D721Med (cell line): ENCODE measurements around the gene AMH.

Source experiments
- DNase-seq: peaks from one replicate; pipeline ENCODE4 v3.0.0; 2011; ENCODE audit warnings: low spot score; ENCODE audit not compliant: insufficient read length
- FAIRE-seq: peaks from 2 replicates; lab custom pipeline; 2011; peaks lifted over from hg19 to GRCh38; lab: Jason Lieb, UNC
- TF ChIP-seq, protein P1 (sequence below): IDR thresholded peaks from 2 replicates; pipeline ENCODE4 v1.5.1; 2012; ENCODE audit warnings: mild to moderate bottlenecking, control low read depth; ENCODE audit not compliant: insufficient read depth; ENCODE audit errors: missing control alignments

Gene AMH

DNA sequence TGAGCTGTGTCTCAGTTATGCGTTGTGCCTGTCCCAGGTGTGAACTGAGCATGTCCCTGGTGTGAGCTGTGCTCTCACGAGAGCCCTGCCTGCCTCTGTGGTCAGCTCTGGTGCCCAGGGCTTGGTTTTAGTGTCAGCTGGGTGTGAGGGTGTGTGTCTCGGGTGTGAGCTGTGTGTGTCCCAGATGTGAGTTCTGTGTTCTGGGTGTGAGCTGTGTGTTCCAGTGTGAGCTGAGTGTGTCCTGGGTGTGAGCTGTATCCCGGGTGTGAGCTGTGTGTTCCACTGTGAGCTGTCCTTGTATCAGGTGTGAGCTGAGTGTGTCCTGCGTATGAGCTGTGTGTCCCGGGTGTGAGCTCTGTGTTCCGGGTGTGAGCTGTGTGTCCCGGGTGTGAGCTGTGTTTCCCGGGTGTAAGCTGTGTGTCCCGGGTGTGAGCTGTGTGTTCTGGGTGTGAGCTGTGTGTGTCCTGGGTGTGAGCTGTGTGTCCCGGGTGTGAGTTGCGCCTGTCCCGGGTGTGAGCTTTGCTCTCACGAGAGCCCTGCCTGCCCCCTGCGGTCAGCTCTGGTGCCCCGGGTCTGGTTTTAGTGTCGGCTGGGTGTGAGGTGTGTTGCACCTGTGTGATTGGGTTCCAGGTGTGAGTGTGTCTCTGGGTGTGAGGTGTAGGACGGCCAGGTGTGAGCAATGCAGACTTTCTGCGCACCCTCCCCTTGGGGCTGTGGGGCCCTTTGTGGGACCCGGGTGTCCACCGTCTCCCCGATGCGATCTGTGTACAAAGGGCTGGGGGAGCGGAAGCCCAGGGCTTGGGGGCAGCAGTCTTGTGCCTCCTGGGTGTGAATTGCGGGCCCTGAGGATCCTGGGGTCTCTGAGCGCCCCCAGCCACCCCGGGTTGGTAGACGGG lies 39.9 kb downstream of the AMH start:
- FAIRE-seq (no peak), DNase-seq (no peak)
- TF ChIP-seq, protein P1, sequence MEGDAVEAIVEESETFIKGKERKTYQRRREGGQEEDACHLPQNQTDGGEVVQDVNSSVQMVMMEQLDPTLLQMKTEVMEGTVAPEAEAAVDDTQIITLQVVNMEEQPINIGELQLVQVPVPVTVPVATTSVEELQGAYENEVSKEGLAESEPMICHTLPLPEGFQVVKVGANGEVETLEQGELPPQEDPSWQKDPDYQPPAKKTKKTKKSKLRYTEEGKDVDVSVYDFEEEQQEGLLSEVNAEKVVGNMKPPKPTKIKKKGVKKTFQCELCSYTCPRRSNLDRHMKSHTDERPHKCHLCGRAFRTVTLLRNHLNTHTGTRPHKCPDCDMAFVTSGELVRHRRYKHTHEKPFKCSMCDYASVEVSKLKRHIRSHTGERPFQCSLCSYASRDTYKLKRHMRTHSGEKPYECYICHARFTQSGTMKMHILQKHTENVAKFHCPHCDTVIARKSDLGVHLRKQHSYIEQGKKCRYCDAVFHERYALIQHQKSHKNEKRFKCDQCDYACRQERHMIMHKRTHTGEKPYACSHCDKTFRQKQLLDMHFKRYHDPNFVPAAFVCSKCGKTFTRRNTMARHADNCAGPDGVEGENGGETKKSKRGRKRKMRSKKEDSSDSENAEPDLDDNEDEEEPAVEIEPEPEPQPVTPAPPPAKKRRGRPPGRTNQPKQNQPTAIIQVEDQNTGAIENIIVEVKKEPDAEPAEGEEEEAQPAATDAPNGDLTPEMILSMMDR = no peak

DNA sequence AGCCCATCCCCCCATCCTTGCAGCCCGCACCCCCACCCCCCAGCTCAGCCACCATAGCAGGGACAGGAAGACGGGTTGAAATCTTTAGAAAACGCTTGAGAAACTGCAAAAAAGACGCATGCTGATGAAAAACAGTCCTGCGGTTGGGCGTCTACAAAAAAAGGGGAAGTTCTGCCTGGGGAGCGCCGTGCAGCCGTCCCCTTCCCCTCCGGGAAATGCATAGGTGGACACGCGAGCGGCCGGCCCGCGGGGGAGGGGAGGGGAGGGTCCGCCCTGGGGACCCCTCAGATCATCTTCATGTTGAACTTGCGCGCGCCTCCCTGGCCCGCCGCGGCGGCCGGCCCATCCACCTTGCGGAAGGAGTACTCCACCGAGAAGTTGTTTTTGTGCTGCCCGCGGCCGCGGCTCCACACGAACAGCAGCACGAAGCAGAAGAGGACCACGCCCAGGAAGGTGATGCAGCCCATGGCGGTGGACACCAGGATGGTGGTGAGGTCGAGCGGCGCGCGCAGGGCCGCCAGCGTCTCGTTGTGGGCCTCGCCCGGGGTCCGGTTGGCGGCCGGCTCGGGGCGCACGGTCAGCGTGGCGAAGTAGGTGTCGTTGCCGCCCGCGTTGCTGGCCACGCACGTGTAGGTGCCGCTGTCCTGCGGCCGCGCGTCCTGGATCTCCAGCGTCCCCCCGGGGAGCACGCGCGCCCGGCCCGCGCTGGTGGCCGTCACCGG lies 40.8 kb downstream of the AMH start:
- FAIRE-seq (no peak), DNase-seq (no peak)
- TF ChIP-seq, protein P1 = no peak

DNA sequence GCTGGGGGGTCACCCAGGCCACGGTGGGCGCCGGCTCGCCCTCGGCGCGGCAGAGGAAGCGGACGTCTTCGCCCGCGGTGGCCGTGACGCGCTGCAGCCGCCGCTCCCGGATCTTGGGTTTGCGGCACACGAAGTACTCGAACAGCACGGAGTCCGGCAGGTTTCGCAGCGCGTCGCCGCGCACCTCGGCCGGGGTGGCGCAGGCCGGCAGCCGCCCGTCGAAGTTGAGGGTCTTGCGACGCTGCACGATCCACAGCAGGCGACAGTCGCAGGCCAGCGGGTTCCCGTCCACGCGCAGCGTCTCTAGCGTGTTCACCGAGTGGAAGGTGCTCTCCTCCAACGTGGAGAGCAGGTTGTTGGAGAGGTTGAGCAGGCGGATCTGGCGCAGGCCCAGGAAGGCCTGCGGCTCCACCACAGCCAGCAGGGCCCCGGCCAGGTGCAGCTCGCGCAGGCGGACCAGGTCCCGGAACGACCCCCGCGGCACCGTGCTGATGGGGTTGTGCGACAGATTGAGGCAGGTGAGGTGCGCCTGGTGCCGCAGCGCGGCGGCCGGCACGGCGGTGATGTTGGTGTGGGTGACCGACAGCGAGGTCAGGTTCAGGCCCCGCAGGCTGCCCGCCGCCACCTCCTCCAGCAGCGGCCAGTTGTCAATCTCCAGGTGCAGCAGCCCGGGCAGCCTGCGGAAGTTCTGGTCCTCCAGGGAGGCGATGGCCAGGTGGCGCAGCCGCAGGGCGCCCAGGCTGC lies 41.5 kb downstream of the AMH start:
- TF ChIP-seq, protein P1 = no peak
- no peak for DNase-seq
- no peak for FAIRE-seq

DNA sequence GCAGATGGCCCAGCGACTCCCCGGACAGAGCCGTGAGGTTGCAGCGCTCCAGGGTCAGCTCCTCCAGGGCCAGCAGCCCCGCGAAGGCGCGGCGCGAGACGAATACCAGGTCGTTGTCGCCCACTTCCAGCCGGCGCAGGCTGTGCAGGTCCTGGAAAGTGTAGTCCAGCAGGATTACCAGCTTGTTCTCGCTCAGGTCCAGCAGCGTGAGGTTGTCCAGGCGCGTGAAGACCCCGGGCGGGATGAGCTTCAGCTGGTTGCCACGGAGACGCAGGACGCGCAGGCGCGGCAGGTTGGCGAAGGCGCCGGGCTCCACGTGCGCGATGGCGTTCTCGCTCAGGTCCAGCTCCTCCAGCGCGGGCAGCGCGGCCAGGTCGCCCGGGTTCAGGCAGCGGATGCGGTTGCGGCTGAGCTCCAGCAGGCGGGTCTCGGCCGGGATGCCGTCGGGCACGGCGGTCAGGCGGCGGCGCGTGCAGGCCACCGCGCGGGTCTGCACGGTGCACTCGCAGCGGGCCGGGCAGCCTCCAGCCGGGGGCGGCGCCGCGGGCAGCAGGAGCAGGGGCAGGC lies 42.1 kb downstream of the AMH start:
- TF ChIP-seq, protein P1 = no peak
- FAIRE-seq (no peak), DNase-seq (no peak)

DNA sequence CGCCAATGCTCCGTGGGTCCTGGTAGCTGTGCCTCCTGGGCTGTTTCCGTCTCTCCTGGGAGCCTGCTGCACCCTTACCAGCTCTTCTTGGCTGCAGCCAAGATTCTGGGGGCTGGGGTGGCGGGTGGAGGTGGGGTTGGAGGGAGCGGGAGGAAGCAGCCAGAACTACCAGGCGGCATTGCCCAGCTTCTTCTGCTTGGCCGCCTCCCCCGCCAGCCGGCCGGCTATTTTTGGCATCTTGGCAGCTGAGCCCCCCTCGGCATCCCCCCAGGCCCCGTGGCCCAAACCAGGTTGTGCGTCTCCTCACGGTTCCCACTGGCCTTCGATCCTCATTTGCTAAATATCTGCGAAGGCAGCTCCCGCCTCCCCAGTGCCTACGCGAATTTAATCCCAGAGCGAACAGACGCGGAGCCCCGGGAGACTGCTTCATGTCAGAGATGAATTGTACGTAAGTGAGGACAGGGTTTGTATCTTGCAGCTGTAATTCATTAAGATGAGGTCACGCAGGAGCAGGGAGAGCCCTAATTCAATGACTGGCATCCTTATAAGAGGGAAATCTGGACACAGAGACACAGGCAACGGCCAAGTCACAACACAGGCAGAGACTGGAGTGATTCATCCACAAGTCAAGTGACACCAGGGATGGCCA lies 45.7 kb downstream of the AMH start:
- FAIRE-seq = no peak

DNA sequence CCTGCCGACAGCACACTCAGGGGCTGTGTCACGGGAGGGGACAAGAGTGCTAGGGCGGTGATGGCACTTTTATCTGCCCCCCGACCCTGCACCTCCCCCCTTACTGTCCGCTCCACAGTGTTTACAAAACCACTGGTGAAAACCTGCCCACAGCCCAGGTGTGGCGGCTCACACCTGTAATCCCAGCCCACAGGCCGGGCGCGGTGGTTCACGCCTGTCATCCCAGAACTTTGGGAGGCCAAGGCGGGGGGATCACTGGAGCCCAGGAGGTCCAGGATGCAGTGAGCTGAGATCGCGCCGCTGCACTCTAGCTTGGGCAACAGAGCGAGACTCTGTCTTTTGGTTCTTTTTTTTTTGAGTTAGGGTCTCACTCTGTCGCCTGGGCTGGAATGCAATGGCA lies 47.0 kb downstream of the AMH start:
- FAIRE-seq = no peak
- TF ChIP-seq, protein P1 = no peak

More for the DNA sequence above, 45.7 kb downstream of the AMH start:
- TF ChIP-seq, protein P1 = no peak
- peak; percentile 82 for DNase-seq

More for the DNA sequence above, 47.0 kb downstream of the AMH start:
- DNase-seq = no peak
